Ectodermal cell (in vitro differentiated cells): ENCODE results near the gene BRD3.

Experiments used
- H3K27ac ChIP-seq: 2 replicates; pipeline ENCODE4 v1.7.0; 2013; ENCODE audit warnings: mild to moderate bottlenecking, low read depth, low read length; ENCODE audit not compliant: insufficient read depth, poor library complexity, severe bottlenecking
- H3K27me3 ChIP-seq: 2 replicates; pipeline ENCODE4 v1.7.0; 2013; ENCODE audit warnings: mild to moderate bottlenecking, low read length; ENCODE audit not compliant: insufficient read depth, control insufficient read depth, poor library complexity, severe bottlenecking
- H3K36me3 ChIP-seq: one replicate; pipeline ENCODE4 v1.7.0; 2013; ENCODE audit warnings: low read length; ENCODE audit not compliant: control insufficient read depth, insufficient read depth
- H3K4me1 ChIP-seq: one replicate; pipeline ENCODE4 v1.7.0; 2013; ENCODE audit warnings: low read length; ENCODE audit not compliant: control insufficient read depth, insufficient read depth
- H3K4me3 ChIP-seq: 2 replicates; pipeline ENCODE4 v1.7.0; 2013; ENCODE audit warnings: low read depth, low read length, control low read depth; ENCODE audit not compliant: insufficient read depth
- H3K9me3 ChIP-seq: 2 replicates; pipeline ENCODE4 v1.7.0; 2013; ENCODE audit warnings: mild to moderate bottlenecking, low read length, moderate library complexity; ENCODE audit not compliant: control insufficient read depth
- WGBS, 2 experiments: methylation state at CpG; one replicate each; pipeline ENCODE4 v1.1.7; 2013; ENCODE audit warnings: missing lambda C conversion rate in 2 of 2; 5-methylcytosine and 5-hydroxymethylcytosine counted together

BRD3 gene

GRCh38 chr9:134036130-134036529, 31.7 kb downstream of the BRD3 start:
- H3K9me3 ChIP-seq, result no peaks in the 10 kb centered on the region
- no peak overlapping the region for H3K4me3 ChIP-seq
- no peaks in the 10 kb centered on the region for H3K27me3 ChIP-seq
- no peak overlapping the region for H3K27ac ChIP-seq
- H3K4me1 ChIP-seq, result no peaks in the 10 kb centered on the region
- WGBS, 2 experiments, result 97% methylated on average over 16 of the region's 16 CpGs
- H3K36me3 ChIP-seq, result peaks cover 58% of the 10 kb centered on the region

GRCh38 chr9:134035041-134036039, 32.5 kb downstream of the BRD3 start:
- WGBS, 2 experiments, result 96 to 97% methylated on average over 28 of the region's 28 CpGs
- Histone ChIP-seq H3K4me1 (no peaks in the 10 kb centered on the region), H3K9me3 (no peaks in the 10 kb centered on the region), H3K27ac (no peak overlapping the region), H3K36me3 (peaks cover 52% of the 10 kb centered on the region), H3K27me3 (no peaks in the 10 kb centered on the region), H3K4me3 (no peak overlapping the region)

DNA sequence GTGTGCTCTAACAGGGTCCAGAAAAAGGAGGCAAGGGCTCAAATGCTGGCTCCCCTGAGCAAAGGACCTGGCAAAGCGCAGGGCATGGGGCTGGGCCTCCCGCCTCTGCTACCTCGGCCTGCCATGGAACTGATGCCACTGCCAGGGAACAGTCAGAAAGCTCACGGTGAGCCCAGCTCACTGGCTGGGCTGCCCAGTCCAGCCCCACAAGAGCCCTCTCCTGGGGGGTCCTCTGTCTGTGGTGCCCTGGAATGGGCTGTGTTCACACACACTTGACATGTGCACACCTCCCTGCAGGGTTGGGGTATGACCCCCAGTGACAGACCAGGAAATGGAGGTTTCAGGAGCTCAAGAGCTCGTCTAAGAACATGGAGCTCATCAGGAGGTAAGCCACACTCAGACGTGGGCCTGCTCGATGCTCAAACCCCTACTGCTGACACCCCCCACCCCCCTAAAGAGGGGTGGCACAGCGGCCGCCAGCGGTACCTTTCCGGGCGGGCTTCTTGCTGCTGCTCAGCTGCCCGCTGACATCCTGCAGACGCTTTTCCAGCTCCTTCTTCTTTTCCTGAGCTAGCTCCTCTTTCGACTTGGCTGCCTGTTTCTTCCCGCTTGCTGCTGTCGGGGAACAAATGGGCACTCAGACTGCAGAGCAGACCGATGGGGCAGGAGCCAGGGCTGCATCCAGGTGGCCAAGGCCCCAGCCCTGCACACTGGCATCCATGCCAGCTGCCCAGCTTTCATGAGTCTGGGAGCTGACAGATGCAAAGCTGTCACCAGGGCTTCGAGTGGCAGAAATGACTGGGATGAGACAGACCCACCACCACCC, 33.4 kb downstream of the BRD3 start:
- no peaks in the 10 kb centered on the region for H3K4me1 ChIP-seq
- 95 to 96% methylated on average over 19 of the region's 19 CpGs for WGBS, 2 experiments
- H3K4me3 ChIP-seq, result no peak overlapping the region
- H3K27ac ChIP-seq, result no peak overlapping the region
- H3K36me3 ChIP-seq, result peaks cover 45% of the 10 kb centered on the region
- no peaks in the 10 kb centered on the region for H3K27me3 ChIP-seq
- no peaks in the 10 kb centered on the region for H3K9me3 ChIP-seq

- Histone ChIP-seq H3K4me3 (no peak overlapping the region), H3K27ac (no peak overlapping the region), H3K27me3 (no peaks in the 10 kb centered on the region), H3K4me1 (no peaks in the 10 kb centered on the region), H3K36me3 (peaks cover 38% of the 10 kb centered on the region), H3K9me3 (no peaks in the 10 kb centered on the region)
- WGBS, 2 experiments, result 96% methylated on average over 26 of the region's 26 CpGs
Observed at GRCh38 chr9:134033516-134034214, 34.2 kb downstream of the BRD3 start.

DNA sequence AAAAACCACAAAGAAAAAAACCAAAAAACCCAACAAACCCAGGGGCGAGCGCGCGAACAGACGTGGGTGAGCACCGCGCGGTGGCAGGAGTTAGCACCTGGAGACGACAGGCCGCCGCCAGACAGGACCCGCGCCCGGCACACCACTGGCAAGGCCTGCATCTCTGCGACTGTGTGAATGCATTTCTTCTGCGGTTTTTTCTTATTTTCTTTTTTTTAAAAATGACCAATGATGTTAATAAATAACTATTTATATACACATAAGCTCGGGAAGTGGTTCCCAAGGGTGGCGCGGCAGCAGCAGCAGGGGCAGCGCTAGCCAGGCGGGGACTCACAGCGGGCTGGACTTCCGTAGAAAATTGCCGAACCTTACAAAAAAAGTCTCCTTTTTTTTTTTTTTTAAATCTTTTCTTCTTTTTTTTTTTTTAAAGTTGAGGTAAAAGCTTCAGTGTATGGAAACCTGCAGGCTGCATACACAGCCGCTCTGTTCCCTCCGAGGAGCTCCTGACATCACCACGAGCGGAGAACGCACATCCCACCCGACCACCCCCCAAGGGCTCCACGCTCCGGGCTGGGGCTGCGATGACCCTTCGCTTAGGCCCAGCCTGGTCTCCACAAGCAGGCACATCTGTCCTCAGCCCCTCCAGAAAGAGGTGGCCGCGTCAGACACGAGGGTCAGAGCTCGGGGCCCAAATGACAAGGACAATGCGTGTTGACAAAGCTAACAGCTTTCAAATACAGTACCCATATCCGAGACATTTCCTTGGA, 35.2 kb downstream of the BRD3 start:
- H3K4me1 ChIP-seq, result no peaks in the 10 kb centered on the region
- H3K9me3 ChIP-seq, result no peaks in the 10 kb centered on the region
- 94 to 95% methylated on average over 37 to 40 of the region's 40 CpGs for WGBS, 2 experiments
- peaks cover 36% of the 10 kb centered on the region for H3K36me3 ChIP-seq
- no peaks in the 10 kb centered on the region for H3K27me3 ChIP-seq
- no peak overlapping the region for H3K4me3 ChIP-seq
- no peak overlapping the region for H3K27ac ChIP-seq

DNA sequence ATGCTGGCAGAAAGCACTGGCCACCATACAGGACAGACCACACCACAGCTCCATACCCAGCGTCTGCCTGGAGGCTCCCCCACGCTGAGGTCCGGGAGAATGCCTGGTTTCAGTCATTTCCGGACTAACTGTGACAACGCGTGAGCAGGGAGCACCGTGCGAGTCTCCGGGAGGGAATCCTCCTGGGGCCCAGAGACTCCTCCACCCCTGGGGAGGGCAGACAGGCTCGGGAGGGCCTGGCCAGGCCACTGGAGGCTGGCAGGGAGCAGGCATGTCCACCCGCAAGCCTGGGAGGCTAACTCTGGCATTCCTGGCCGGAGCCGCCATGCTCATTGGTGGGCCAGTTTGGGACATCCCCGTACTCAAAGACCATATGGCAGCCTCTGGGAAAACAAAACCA, 36.0 kb downstream of the BRD3 start:
- Histone ChIP-seq H3K27me3 (no peaks in the 10 kb centered on the region), H3K4me3 (no peak overlapping the region), H3K36me3 (peaks cover 32% of the 10 kb centered on the region), H3K27ac (no peak overlapping the region), H3K9me3 (no peaks in the 10 kb centered on the region), H3K4me1 (peaks cover 2% of the 10 kb centered on the region)
- 93 to 95% methylated on average over 14 of the region's 14 CpGs for WGBS, 2 experiments

DNA sequence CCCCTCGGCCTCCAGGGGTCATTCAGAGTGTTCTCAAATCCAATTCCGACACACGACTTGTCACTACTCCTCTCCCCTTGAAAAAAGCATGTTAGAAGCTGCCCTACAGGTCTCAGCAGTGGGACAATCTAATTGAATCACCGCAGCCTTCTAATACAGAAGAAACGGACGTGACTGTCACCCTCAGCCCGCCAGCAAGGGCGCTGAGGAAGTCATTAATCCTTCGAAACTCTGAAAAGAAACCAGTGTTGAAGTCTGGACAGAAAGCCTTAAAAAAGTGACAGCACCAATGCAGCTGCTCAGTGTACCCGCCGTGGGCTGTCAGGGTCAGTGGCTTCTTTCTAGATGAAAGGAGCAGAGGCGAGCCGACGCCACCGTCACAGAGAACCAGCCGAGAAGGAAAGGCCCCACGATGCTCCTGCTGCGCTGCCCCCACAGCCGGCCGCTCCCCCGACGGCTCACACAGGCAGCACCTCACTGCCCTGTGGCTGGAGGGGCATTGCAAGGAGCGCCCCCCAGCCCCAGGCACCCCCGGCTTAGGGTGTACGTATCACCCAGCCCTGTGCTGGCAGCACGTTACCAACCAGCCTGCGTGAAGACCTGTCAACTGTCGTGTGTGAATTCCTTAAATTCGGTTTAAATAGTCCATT, 36.9 kb downstream of the BRD3 start:
- H3K36me3 ChIP-seq, result peaks cover 25% of the 10 kb centered on the region

GRCh38 chr9:134029248-134030226, 38.3 kb downstream of the BRD3 start:
- Histone ChIP-seq H3K4me3 (no peak overlapping the region), H3K4me1 (peaks cover 9% of the 10 kb centered on the region), H3K9me3 (no peaks in the 10 kb centered on the region), H3K27ac (no peak overlapping the region), H3K36me3 (peaks cover 12% of the 10 kb centered on the region), H3K27me3 (no peaks in the 10 kb centered on the region)
- WGBS, 2 experiments, result 93 to 96% methylated on average over 21 of the region's 21 CpGs

More for the DNA sequence above, 36.9 kb downstream of the BRD3 start:
- 95% methylated on average over 29 of the region's 29 CpGs for WGBS, 2 experiments
- no peaks in the 10 kb centered on the region for H3K9me3 ChIP-seq
- peaks cover 9% of the 10 kb centered on the region for H3K4me1 ChIP-seq
- no peak overlapping the region for H3K27ac ChIP-seq
- no peak overlapping the region for H3K4me3 ChIP-seq
- no peaks in the 10 kb centered on the region for H3K27me3 ChIP-seq
